A549 (cell line): ENCODE data around the gene ARID5B.
"Not testable (repeated sequence)": the region's sequence is repeated elsewhere in the genome, so short reads cannot be mapped to it uniquely, and the experiment has no call there.

ENCODE experiments used
- CTCF ChIP-seq: fragments of >200 bp; sonication (Bioruptor Twin); formaldehyde crosslinking; IDR thresholded peaks from 3 replicates; pipeline ENCODE4 v1.5.1; 2016
- FOXS1 ChIP-seq: fragments of 250-450 bp; sonication (Bioruptor Pico); IDR thresholded peaks from 2 replicates; pipeline ENCODE4 v1.5.0; 2020; ENCODE audit warnings: mild to moderate bottlenecking, moderate library complexity
- MYC ChIP-seq: IDR thresholded peaks from 2 replicates; pipeline ENCODE4 v1.6.1; 2012; ENCODE audit warnings: mild to moderate bottlenecking, inconsistent platforms, low read length, improper control_type of control experiment, borderline replicate concordance

DNA sequence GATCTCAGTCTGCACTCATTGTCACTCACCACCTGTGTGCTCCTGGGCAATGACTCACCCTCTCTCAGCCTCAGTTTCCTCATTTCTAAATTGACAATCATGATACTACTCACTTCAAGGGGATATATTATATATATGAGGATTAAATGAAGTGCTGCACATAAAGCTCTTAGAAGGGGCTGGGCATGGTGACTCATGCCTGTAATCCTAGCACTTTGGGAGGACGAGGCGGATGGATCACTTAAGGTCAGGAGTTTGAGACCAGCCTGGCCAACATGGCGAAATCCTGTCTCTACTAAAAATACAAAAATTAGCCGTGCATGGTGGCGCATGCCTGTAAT is 127.0 kb downstream of the ARID5B start:
- not testable (repeated sequence) for TF ChIP-seq FOXS1 (CRISPR knock-in tag); MYC; CTCF
